Skeletal muscle cell (primary cell): ENCODE results near the gene PEAK1.
A peak's percentile ranks its signal among the peaks of the same experiment; 100 is the strongest.

ENCODE experiments used
- DNase-seq: peaks from one replicate; pipeline ENCODE4 v3.0.0-alpha.2; 2010; ENCODE audit warnings: low read depth
- H3K4me3 ChIP-seq: 2 replicates; pipeline ENCODE4 v1.5.1; 2011; ENCODE audit warnings: low read depth, mild to moderate bottlenecking, control low read depth, low read length, moderate library complexity

PEAK1 gene

GRCh38 chr15:77121599-77121998 lies 298.3 kb downstream of the PEAK1 start:
- DNase-seq = no peak

GRCh38 chr15:77120576-77120975 lies 299.3 kb downstream of the PEAK1 start:
- DNase-seq = no peak

More at GRCh38 chr15:77121599-77121998, 298.3 kb downstream of the PEAK1 start:
- no peak overlapping the region for H3K4me3 ChIP-seq

GRCh38 chr15:77119446-77119845 lies 300.5 kb downstream of the PEAK1 start:
- no peak overlapping the region for H3K4me3 ChIP-seq
- no peak for DNase-seq

More at GRCh38 chr15:77120576-77120975, 299.3 kb downstream of the PEAK1 start:
- no peak overlapping the region for H3K4me3 ChIP-seq

DNA sequence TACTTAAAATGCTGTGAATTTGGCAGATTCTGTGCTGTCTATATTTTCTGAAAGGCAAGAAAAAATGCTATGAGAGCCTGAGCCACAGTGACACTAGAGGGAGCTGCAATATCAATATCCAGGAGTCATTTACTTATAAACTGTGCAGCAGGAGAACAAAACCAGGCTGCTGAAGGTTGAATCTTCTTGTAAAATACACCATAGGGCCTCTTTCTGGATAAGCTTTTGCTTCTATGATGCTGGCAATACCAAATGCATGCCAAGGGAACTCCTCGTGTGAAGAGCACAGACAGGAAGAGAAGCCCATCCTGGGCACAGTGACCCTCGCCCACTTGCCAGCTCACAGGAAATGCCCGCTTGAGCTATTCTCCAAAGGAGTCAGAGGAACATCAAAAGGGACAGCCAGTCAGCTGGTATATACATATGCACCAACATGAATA lies 301.0 kb downstream of the PEAK1 start:
- no peak overlapping the region for H3K4me3 ChIP-seq
- no peak for DNase-seq

DNA sequence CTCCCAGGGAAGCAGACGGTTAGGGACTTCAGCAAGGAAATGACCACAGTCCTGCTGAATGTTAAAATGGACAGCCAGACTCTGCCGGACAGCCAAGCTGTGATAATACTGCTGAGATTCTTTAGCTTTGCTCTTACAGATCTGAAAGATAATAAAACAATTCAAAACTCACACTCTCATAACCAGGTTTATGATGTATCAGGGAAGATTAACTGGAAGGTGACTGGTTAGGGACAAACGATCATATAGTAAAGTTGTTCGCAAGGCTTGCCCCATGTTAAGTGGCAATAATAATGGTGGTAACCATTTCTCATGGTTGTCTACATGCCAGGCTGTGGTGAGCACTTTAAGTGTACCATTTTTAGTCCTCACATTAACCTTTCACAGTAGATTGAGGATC lies 304.7 kb downstream of the PEAK1 start:
- no peak for DNase-seq
- H3K4me3 ChIP-seq = no peak overlapping the region

- DNase-seq = no peak
- H3K4me3 ChIP-seq = no peak overlapping the region
Measured at GRCh38 chr15:77112838-77113504, 306.9 kb downstream of the PEAK1 start.

GRCh38 chr15:77111789-77112188 lies 308.1 kb downstream of the PEAK1 start:
- no peak overlapping the region for H3K4me3 ChIP-seq
- no peak for DNase-seq

GRCh38 chr15:77107531-77108355 lies 312.2 kb downstream of the PEAK1 start:
- DNase-seq = no peak
- no peak overlapping the region for H3K4me3 ChIP-seq

GRCh38 chr15:77107068-77107467 lies 312.8 kb downstream of the PEAK1 start:
- H3K4me3 ChIP-seq = no peak overlapping the region
- DNase-seq = peak; percentile 69

GRCh38 chr15:77104155-77104554 lies 315.7 kb downstream of the PEAK1 start:
- DNase-seq = no peak
- H3K4me3 ChIP-seq = no peak overlapping the region

DNA sequence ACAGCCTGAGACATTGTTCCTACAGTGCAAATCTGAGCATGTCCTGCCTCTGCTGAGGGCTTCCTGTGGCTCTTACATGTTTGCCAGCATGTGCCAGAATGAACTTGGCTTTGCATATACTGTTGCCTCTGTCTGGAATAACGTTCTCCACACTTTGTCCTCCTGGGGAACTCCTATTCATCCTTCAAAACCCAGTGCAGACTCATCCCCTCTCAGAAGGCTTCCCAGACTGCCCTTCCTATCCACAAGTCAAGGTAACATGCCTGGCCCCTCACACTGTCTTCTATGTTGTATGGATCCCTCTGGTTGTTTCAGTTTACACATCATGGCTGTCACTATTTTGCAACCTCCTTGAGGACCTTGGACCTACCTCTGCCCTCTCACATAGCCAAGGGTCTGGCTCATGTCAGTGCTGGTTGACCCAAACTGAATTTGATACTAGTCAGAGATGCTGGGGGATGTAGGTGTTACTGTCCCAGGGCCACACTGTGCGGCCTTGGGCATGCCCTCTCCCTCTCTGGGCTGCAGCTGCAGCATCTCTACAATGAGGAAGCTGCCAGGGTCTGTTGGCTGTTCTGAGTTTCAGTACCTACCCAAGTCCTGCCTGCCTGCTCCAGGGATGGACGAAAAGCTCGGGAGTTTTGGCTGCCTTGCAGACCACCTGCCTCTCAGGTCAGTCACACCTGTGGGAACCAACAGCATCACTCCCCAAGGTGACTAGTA lies 320.0 kb downstream of the PEAK1 start:
- DNase-seq = no peak
- H3K4me3 ChIP-seq = no peak overlapping the region

DNA sequence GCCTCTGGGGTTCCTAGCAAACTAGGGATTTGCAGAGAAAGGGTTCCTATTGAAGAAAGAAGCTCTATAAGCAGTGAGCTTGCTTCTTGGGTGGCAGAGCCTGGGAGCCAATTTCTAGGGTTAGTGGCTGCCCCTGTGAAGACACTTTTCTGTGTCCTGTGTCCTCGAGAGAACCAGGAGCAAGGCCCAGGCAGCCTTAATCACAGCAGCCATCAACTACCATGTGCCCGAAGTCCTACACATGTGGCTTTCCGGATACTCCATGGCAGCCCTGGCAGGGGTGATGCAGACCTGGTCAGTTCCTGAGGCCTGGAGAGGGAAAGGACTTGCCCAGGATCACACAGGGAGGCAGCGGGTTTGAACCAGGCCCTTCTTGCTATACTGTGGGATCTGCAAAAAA lies 321.3 kb downstream of the PEAK1 start:
- H3K4me3 ChIP-seq = no peak overlapping the region
- DNase-seq = no peak

GRCh38 chr15:77097921-77098320 lies 322.0 kb downstream of the PEAK1 start:
- DNase-seq = no peak
- H3K4me3 ChIP-seq = no peak overlapping the region

- no peak for DNase-seq
- no peak overlapping the region for H3K4me3 ChIP-seq
Measured at GRCh38 chr15:77097248-77097721, 322.6 kb downstream of the PEAK1 start.

- no peak overlapping the region for H3K4me3 ChIP-seq
- DNase-seq = no peak
Measured at GRCh38 chr15:77096541-77096940, 323.4 kb downstream of the PEAK1 start.

GRCh38 chr15:77096138-77096537 lies 323.8 kb downstream of the PEAK1 start:
- DNase-seq = no peak
- H3K4me3 ChIP-seq = no peak overlapping the region

DNA sequence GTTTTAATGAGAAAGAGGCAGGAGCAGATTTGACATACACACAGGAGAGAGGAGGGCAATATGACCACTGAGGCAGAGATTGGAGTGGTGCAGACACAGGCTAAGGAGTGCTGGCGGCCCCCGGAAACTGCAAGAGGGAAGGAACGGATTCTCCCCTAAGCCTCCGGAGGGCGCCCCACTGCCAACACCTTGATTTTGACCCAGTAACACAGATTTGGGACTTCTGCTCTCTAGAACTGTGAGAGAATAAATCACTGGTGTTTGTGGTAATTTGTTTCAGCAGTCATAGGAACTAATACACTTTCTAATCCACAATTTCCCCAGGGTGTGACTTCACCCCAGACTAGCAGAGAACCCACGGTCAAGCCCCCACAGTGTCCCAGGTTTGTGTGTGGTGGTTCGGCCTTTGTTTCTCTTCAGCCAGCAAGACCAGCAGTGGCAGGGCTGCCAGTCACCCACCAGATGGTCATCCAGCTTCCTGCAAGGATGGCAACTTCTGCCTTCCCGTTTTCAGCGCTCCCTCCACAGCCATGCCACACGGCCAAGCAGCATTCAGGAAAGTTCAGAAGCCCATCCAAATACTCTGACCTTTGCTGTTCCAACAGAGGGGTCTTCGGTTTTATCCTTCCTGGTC lies 325.4 kb downstream of the PEAK1 start:
- H3K4me3 ChIP-seq = no peak overlapping the region
- no peak for DNase-seq

GRCh38 chr15:77093436-77093835 lies 326.5 kb downstream of the PEAK1 start:
- DNase-seq = no peak
- no peak overlapping the region for H3K4me3 ChIP-seq

GRCh38 chr15:77091097-77091496 lies 328.8 kb downstream of the PEAK1 start:
- DNase-seq = no peak
- H3K4me3 ChIP-seq = no peak overlapping the region

GRCh38 chr15:77087213-77087612 lies 332.7 kb downstream of the PEAK1 start:
- no peak overlapping the region for H3K4me3 ChIP-seq
- no peak for DNase-seq
